ENCODE results near the gene PEA15. TPM values are rescaled to one million over a fixed set of nuclear protein-coding genes. Genes with fewer than 3 reads are reported as not detected.

PEA15 gene
- total RNA-seq, 1 experiment from 2014 or later, result 94.3 TPM

DNA sequence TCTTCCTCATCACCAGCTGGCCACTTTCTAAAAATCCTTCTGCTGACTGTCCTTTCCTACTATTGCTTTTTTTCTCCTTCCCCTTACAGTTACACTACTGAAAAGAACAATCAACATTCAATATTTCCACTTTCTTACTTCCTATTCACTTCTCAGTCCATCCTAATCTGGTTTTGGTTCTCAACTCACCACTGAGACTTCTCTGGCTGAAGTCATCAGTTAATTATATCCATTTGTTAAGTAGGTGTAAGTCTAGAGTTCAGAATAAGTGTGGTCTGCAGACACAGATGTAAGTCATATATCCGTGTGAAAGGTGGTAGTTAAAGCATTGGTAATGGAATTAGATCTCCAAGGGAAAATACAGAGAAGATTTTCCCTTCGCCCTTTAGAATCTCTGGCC lies 21.4 kb downstream of the PEA15 start:
- H3K9me3 ChIP-seq (ENCODE audit: control insufficient read depth, insufficient read depth, low read depth, low read length), result no peaks in the 10 kb centered on the region
- no peak overlapping the region for H3K27ac ChIP-seq (ENCODE audit: low read length)
- intact Hi-C loops (cut with micrococcal nuclease; ENCODE audit: unreplicated experiment), result loop anchor here (10.0 kb wide), 1 partner anchor 1968 kb away; no protein-coding TSS in a partner anchor
- no peaks in the 10 kb centered on the region for H3K27me3 ChIP-seq (ENCODE audit: control insufficient read depth, insufficient read depth, low read length)
- H3K4me3 ChIP-seq (ENCODE audit: low read depth in 2 of 2, low read length in 2 of 2), result no peak overlapping the region
- no TSS peak for BruUV-seq (replicated peaks)
- TF ChIP-seq SIN3A (IDR thresholded peaks at IDR 0.05; ENCODE audit: borderline replicate concordance, insufficient read depth, low read depth, low read length) (no peak), POLR2AphosphoS5 (IDR thresholded peaks at IDR 0.05; ENCODE audit: low read depth, low read length) (no peak)
- TF ChIP-seq, protein P1, sequence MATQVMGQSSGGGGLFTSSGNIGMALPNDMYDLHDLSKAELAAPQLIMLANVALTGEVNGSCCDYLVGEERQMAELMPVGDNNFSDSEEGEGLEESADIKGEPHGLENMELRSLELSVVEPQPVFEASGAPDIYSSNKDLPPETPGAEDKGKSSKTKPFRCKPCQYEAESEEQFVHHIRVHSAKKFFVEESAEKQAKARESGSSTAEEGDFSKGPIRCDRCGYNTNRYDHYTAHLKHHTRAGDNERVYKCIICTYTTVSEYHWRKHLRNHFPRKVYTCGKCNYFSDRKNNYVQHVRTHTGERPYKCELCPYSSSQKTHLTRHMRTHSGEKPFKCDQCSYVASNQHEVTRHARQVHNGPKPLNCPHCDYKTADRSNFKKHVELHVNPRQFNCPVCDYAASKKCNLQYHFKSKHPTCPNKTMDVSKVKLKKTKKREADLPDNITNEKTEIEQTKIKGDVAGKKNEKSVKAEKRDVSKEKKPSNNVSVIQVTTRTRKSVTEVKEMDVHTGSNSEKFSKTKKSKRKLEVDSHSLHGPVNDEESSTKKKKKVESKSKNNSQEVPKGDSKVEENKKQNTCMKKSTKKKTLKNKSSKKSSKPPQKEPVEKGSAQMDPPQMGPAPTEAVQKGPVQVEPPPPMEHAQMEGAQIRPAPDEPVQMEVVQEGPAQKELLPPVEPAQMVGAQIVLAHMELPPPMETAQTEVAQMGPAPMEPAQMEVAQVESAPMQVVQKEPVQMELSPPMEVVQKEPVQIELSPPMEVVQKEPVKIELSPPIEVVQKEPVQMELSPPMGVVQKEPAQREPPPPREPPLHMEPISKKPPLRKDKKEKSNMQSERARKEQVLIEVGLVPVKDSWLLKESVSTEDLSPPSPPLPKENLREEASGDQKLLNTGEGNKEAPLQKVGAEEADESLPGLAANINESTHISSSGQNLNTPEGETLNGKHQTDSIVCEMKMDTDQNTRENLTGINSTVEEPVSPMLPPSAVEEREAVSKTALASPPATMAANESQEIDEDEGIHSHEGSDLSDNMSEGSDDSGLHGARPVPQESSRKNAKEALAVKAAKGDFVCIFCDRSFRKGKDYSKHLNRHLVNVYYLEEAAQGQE (IDR thresholded peaks at IDR 0.05; ENCODE audit: insufficient read depth in 1 of 2, low read depth in 2 of 2, low read length in 1 of 2), result no peak
- no peaks in the 10 kb centered on the region for H3K4me1 ChIP-seq (ENCODE audit: control insufficient read depth, insufficient read depth, low read length)
- in situ Hi-C loops (cut with HindIII; ENCODE audit: low pct_unique_long_range_greater_than_20kb, low sequenced_read_pairs), result no loop called here
- no peak for ATAC-seq
- no peak for DNase-seq (ENCODE audit: low read depth, low spot score)
- ChIA-PET CTCF (no interaction called here), POLR2A (no interaction called here)
- H3K36me3 ChIP-seq (ENCODE audit: control insufficient read depth, insufficient read depth, low read length), result peaks cover 46% of the 10 kb centered on the region

DNA sequence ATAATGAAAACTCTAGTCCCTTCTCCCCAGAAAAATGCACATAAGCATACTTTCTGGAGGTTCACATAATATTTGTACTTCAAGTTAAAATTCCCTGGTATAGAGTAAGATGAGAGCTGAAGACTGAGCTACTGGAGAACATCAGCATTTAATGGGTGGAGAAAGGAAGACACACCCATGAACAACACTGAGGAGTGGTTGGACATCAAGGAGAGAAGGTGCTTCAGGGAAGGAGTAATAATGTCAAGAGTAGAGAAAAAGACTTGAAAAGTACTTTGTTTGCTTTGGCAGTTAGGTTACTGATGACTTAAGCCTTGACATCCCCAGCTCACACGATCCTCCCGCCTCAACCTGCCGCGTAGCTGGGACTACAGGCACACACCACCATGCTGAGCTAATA lies 21.9 kb downstream of the PEA15 start:
- TF ChIP-seq SIN3A (IDR thresholded peaks at IDR 0.05; ENCODE audit: borderline replicate concordance, insufficient read depth, low read depth, low read length) (no peak), POLR2AphosphoS5 (IDR thresholded peaks at IDR 0.05; ENCODE audit: low read depth, low read length) (no peak), TCF7L2 (IDR thresholded peaks at IDR 0.05; ENCODE audit: low read depth, low read length) (no peak)
- TF ChIP-seq, protein P1 (IDR thresholded peaks at IDR 0.05; ENCODE audit: insufficient read depth in 1 of 2, low read depth in 2 of 2, low read length in 1 of 2), result no peak
- TF ChIP-seq, protein P2, sequence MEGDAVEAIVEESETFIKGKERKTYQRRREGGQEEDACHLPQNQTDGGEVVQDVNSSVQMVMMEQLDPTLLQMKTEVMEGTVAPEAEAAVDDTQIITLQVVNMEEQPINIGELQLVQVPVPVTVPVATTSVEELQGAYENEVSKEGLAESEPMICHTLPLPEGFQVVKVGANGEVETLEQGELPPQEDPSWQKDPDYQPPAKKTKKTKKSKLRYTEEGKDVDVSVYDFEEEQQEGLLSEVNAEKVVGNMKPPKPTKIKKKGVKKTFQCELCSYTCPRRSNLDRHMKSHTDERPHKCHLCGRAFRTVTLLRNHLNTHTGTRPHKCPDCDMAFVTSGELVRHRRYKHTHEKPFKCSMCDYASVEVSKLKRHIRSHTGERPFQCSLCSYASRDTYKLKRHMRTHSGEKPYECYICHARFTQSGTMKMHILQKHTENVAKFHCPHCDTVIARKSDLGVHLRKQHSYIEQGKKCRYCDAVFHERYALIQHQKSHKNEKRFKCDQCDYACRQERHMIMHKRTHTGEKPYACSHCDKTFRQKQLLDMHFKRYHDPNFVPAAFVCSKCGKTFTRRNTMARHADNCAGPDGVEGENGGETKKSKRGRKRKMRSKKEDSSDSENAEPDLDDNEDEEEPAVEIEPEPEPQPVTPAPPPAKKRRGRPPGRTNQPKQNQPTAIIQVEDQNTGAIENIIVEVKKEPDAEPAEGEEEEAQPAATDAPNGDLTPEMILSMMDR (IDR thresholded peaks at IDR 0.05), result no peak
- in situ Hi-C loops (cut with HindIII; ENCODE audit: low pct_unique_long_range_greater_than_20kb, low sequenced_read_pairs) (no loop called here), intact Hi-C loops (cut with micrococcal nuclease; ENCODE audit: unreplicated experiment) (loop anchor here (10.0 kb wide), 1 partner anchor 1968 kb away; no protein-coding TSS in a partner anchor)
- CTCF ChIA-PET, result no interaction called here
- ATAC-seq (no peak), DNase-seq (ENCODE audit: low read depth, low spot score) (no peak)
- Histone ChIP-seq H3K9me3 (ENCODE audit: control insufficient read depth, insufficient read depth, low read depth, low read length) (no peaks in the 10 kb centered on the region), H3K27me3 (ENCODE audit: control insufficient read depth, insufficient read depth, low read length) (no peaks in the 10 kb centered on the region), H3K27ac (ENCODE audit: low read length) (no peak overlapping the region), H3K4me3 (ENCODE audit: low read depth in 2 of 2, low read length in 2 of 2) (no peak overlapping the region), H3K36me3 (ENCODE audit: control insufficient read depth, insufficient read depth, low read length) (peaks cover 45% of the 10 kb centered on the region), H3K4me1 (ENCODE audit: control insufficient read depth, insufficient read depth, low read length) (no peaks in the 10 kb centered on the region)
- no TSS peak for BruUV-seq (replicated peaks)
- POLR2A ChIA-PET, result no interaction called here
